Breast epithelium (tissue), 3 donors: Measurements from ENCODE around the gene MYO9B.

Experiments used
- CTCF ChIP-seq, 3 donors: fragments of 450-650 bp; IDR thresholded peaks; one replicate each; pipeline ENCODE4 v1.5.1; 2016 to 2017; ENCODE audit warnings: antibody characterized with exemption in 3 of 3, mild to moderate bottlenecking in 3 of 3, moderate library complexity in 3 of 3
- POLR2A ChIP-seq: fragments of 450-650 bp; IDR thresholded peaks from one replicate; pipeline ENCODE4 v1.6.1; 2016; ENCODE audit warnings: antibody characterized with exemption, mild to moderate bottlenecking, moderate library complexity
- POLR2AphosphoS5 ChIP-seq, 3 donors: sonication (generic); formaldehyde crosslinking; IDR thresholded peaks; one replicate each; pipeline ENCODE4 v1.6.1; 2017; ENCODE audit warnings: antibody characterized with exemption in 3 of 3

GRCh38 chr19:17103177-17103576 is 27.6 kb downstream of the MYO9B start:
- peak in 1 of 3 donors; percentile 13 for TF ChIP-seq CTCF (IDR thresholded peaks at IDR 0.05)
- no peak for TF ChIP-seq POLR2A
- no peak for TF ChIP-seq POLR2AphosphoS5 (IDR thresholded peaks at IDR 0.05)
